ENCODE measurements around the gene TEX22.
A peak's percentile ranks its signal among the peaks of the same experiment; 100 is the strongest.
"Not testable (repeated sequence)": the region's sequence is repeated elsewhere in the genome, so short reads cannot be mapped to it uniquely, and the experiment has no call there.

The TEX22 gene

GRCh38 chr14:105398044-105398725 lies at the start of gene TEX22:
Gene TEX22 (plus strand): TSS chr14:105398538. CDS start chr14:105399341, 803 bp downstream.
- peak; percentile 55 for DNase-seq (ENCODE audit: low read depth)

GRCh38 chr14:105348945-105349699 lies 49.2 kb upstream of the TEX22 start:
- no peak for DNase-seq (ENCODE audit: low read depth)

GRCh38 chr14:105349992-105350391 lies 48.3 kb upstream of the TEX22 start:
- DNase-seq (ENCODE audit: low read depth) = no peak

- no peak for DNase-seq (ENCODE audit: low read depth)
Measured at GRCh38 chr14:105350450-105351244, 47.7 kb upstream of the TEX22 start.

- DNase-seq (ENCODE audit: low read depth) = no peak
Measured at GRCh38 chr14:105351410-105351809, 46.9 kb upstream of the TEX22 start.

- DNase-seq (ENCODE audit: low read depth) = peak; percentile 54
Measured at GRCh38 chr14:105351920-105352851, 46.2 kb upstream of the TEX22 start.

- no peak for DNase-seq (ENCODE audit: low read depth)
Measured at GRCh38 chr14:105353136-105353535, 45.2 kb upstream of the TEX22 start.

GRCh38 chr14:105354541-105354940 lies 43.8 kb upstream of the TEX22 start:
- DNase-seq (ENCODE audit: low read depth) = no peak

GRCh38 chr14:105355049-105355575 lies 43.2 kb upstream of the TEX22 start:
- DNase-seq (ENCODE audit: low read depth) = no peak

GRCh38 chr14:105355850-105356604 lies 42.3 kb upstream of the TEX22 start:
- DNase-seq (ENCODE audit: low read depth) = no peak

GRCh38 chr14:105356927-105357326 lies 41.4 kb upstream of the TEX22 start:
- DNase-seq (ENCODE audit: low read depth) = no peak

- no peak for DNase-seq (ENCODE audit: low read depth)
Measured at GRCh38 chr14:105357626-105358025, 40.7 kb upstream of the TEX22 start.

- no peak for DNase-seq (ENCODE audit: low read depth)
Measured at GRCh38 chr14:105358140-105358846, 40.0 kb upstream of the TEX22 start.

- no peak for DNase-seq (ENCODE audit: low read depth)
Measured at GRCh38 chr14:105358943-105359342, 39.4 kb upstream of the TEX22 start.

GRCh38 chr14:105361412-105361811 lies 36.9 kb upstream of the TEX22 start:
- not testable (repeated sequence) for DNase-seq (ENCODE audit: low read depth)

GRCh38 chr14:105363847-105364708 lies 34.3 kb upstream of the TEX22 start:
- DNase-seq (ENCODE audit: low read depth) = peak; percentile 25

GRCh38 chr14:105365101-105365500 lies 33.2 kb upstream of the TEX22 start:
- no peak for DNase-seq (ENCODE audit: low read depth)

- no peak for DNase-seq (ENCODE audit: low read depth)
Measured at GRCh38 chr14:105365681-105366080, 32.7 kb upstream of the TEX22 start.

Data from stromal cell of bone marrow (primary cell).